Cardiac muscle cell (in vitro differentiated cells and primary cell): ENCODE results near the gene RNF215. TPM values are rescaled to one million over a fixed set of nuclear protein-coding genes. Genes with fewer than 3 reads are reported as not detected.
A peak's percentile ranks its signal among the peaks of the same experiment; 100 is the strongest.
"Not testable (repeated sequence)": the region's sequence is repeated elsewhere in the genome, so short reads cannot be mapped to it uniquely, and the experiment has no call there.

Source experiments
- DNase-seq, 2 donors: peaks; one replicate each; pipeline versions ENCODE4 v3.0.0 to v3.0.0-alpha.2; 2010 to 2017; ENCODE audit warnings: low read depth in 1 of 2, low spot score in 1 of 2
- H3K27ac ChIP-seq: fragments of 200-600 bp; sonication (generic); 2 replicates; pipeline ENCODE4 v1.5.1; 2016
- H3K27me3 ChIP-seq: fragments of 200-600 bp; sonication (generic); 2 replicates; pipeline ENCODE4 v1.6.0; 2016; ENCODE audit warnings: control low read depth
- H3K36me3 ChIP-seq: fragments of 200-600 bp; sonication (generic); 2 replicates; pipeline ENCODE4 v1.5.1; 2016; ENCODE audit warnings: control low read depth
- H3K4me1 ChIP-seq: fragments of 200-600 bp; sonication (generic); 2 replicates; pipeline ENCODE4 v1.8.1; 2017; ENCODE audit warnings: low read depth, mild to moderate bottlenecking, mixed run types
- H3K4me3 ChIP-seq: fragments of 200-600 bp; sonication (generic); 2 replicates; pipeline ENCODE4 v1.5.1; 2016; ENCODE audit warnings: mild to moderate bottlenecking
- H3K9me3 ChIP-seq: fragments of 200-600 bp; sonication (generic); 2 replicates; pipeline ENCODE4 v1.5.1; 2017; ENCODE audit warnings: low read depth, mild to moderate bottlenecking, control low read depth
- CTCF ChIP-seq: IDR thresholded peaks from 2 replicates; pipeline ENCODE4 v1.5.1; 2012; ENCODE audit warnings: low read depth, mild to moderate bottlenecking, low read length
- polyA plus RNA-seq: library from polyadenylated mRNA; unstranded; fragments of >200 nt; fragmentation: Nextera tagmentation; extraction: Ambion mirVana; gene quantifications from 2 replicates; pipeline ENCODE4 v1.2.1, GENCODE V29; 2016
- total RNA-seq: library from RNA; depleted of rRNA; stranded (reverse); fragments of >200 nt; gene quantifications from 2 replicates; pipeline ENCODE4 v1.2.3, GENCODE V29; 2016

The RNF215 gene
- total and polyA plus RNA-seq, 2 experiments from 2014 or later = 9.5 to 39.8 TPM

GRCh38 chr22:30408388-30409102 lies 21.3 kb upstream of the RNF215 start:
- Histone ChIP-seq H3K36me3 (no peaks in the 10 kb centered on the region), H3K27me3 (no peaks in the 10 kb centered on the region), H3K4me1 (no peaks in the 10 kb centered on the region), H3K4me3 (no peak overlapping the region), H3K27ac (no peak overlapping the region), H3K9me3 (no peaks in the 10 kb centered on the region)
- no peak for DNase-seq
- TF ChIP-seq CTCF = no peak

GRCh38 chr22:30406400-30406799 lies 19.2 kb upstream of the RNF215 start:
- Histone ChIP-seq H3K27ac (no peak overlapping the region), H3K4me3 (no peak overlapping the region), H3K9me3 (no peaks in the 10 kb centered on the region), H3K27me3 (no peaks in the 10 kb centered on the region), H3K36me3 (no peaks in the 10 kb centered on the region), H3K4me1 (peaks cover 6% of the 10 kb centered on the region)
- no peak for DNase-seq
- TF ChIP-seq CTCF = no peak

GRCh38 chr22:30405731-30406130 lies 18.5 kb upstream of the RNF215 start:
- no peak for DNase-seq
- no peak overlapping the region for H3K4me3 ChIP-seq
- peaks cover 6% of the 10 kb centered on the region for H3K4me1 ChIP-seq
- no peaks in the 10 kb centered on the region for H3K36me3 ChIP-seq
- no peaks in the 10 kb centered on the region for H3K27me3 ChIP-seq
- no peak for TF ChIP-seq CTCF
- no peaks in the 10 kb centered on the region for H3K9me3 ChIP-seq
- no peak overlapping the region for H3K27ac ChIP-seq

- peaks cover 6% of the 10 kb centered on the region for H3K4me1 ChIP-seq
- H3K27me3 ChIP-seq = no peaks in the 10 kb centered on the region
- no peaks in the 10 kb centered on the region for H3K9me3 ChIP-seq
- H3K36me3 ChIP-seq = no peaks in the 10 kb centered on the region
- no peak for TF ChIP-seq CTCF
- DNase-seq = no peak
- H3K27ac ChIP-seq = no peak overlapping the region
- H3K4me3 ChIP-seq = no peak overlapping the region
Observed at GRCh38 chr22:30404307-30404706, 17.1 kb upstream of the RNF215 start.

- H3K4me1 ChIP-seq, H3K27ac ChIP-seq, DNase-seq, H3K27me3 ChIP-seq, H3K4me3 ChIP-seq, H3K9me3 ChIP-seq, H3K36me3 ChIP-seq: not testable (repeated sequence)
Observed at GRCh38 chr22:30402766-30403104, 15.5 kb upstream of the RNF215 start.

GRCh38 chr22:30402028-30402765 lies 15.0 kb upstream of the RNF215 start:
- Histone ChIP-seq H3K9me3 (no peaks in the 10 kb centered on the region), H3K4me3 (no peak overlapping the region), H3K27ac (no peak overlapping the region), H3K27me3 (no peaks in the 10 kb centered on the region), H3K4me1 (peaks cover 6% of the 10 kb centered on the region), H3K36me3 (no peaks in the 10 kb centered on the region)
- no peak for TF ChIP-seq CTCF
- peak in 1 of 2 donors; percentile 29 for DNase-seq

- H3K4me1 ChIP-seq, H3K27me3 ChIP-seq, H3K36me3 ChIP-seq, H3K4me3 ChIP-seq, DNase-seq, H3K27ac ChIP-seq, H3K9me3 ChIP-seq: not testable (repeated sequence)
Observed at GRCh38 chr22:30401024-30401423, 13.8 kb upstream of the RNF215 start.
